ENCODE results near the gene C22orf23. TPM values are rescaled to one million over a fixed set of nuclear protein-coding genes. Genes with fewer than 3 reads are reported as not detected.
"Not testable (repeated sequence)": the region's sequence is repeated elsewhere in the genome, so short reads cannot be mapped to it uniquely, and the experiment has no call there.

Gene C22orf23
- total RNA-seq, 2 experiments from 2014 or later = 0.40 to 0.41 TPM

DNA sequence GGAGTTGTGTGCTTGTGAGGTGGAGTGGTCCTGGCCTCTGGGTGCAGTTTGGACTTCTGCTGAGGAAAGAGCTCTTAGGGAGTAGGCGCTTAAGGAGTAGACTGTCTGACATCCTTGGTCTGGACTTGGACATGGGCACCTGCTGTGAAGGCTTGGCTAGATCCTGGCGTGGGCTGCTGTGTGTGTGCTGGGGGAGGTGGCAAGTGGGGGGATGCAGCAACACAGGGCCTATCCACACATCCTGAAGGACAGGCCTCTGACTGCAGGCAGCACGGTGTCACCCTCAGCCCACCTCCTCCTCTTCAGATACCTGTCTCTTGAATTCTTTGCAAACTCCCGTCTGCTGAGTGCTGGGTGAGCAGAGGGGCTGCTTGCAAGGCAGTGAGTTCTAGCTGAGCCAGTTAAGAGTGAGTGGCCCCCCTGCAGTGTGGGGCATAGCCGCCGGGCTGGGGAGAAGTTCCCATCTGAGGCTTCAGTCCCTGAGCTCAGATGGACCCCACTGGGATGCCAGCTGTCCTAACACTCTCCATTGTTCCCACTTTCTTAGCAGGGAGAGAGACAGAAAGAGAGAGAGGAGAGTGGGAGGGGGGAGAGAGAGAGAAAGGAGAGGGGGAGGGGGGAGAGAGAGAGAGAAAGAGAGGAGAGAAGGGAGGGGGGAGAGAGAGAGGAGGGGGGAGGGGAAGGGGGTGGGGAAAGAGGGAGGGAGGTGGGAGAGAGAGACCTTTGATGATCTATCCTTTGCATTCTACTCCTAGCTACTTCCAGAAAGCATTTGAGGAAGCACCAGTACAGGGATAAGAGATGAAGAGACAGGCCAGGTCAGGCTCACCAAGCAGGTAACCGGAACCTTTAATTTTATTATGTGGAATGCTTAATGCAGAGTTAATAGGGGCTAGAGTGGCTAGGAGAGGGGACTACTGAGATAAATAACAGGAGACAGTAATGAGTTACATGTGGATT lies 18.4 kb upstream of the C22orf23 start:
- no peak overlapping the region for H3K27ac Mint-ChIP-seq

DNA sequence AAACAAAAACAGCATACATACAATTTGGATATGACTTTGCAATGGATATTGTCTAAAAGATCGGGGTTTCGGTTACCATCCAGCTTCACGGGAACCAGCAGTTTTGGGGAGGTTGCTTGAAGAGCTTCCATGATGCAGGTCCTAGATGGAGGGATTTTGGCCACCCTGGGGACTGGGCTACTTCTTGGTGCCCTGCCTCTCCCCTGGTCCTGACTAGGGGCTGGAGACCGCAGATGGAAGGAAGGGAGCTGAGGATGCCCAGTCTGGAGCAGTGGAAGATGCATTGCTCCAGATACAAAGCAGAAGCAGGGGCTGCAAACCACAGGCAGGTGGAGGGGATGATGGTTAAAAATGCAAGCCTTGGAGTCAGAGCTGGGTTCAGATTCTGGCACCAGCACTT lies 17.5 kb upstream of the C22orf23 start:
- H3K4me1 Mint-ChIP-seq = no peaks in the 10 kb centered on the region
- no peaks in the 10 kb centered on the region for H3K9me3 Mint-ChIP-seq
- no peak overlapping the region for H3K27ac Mint-ChIP-seq

More for the DNA sequence above, 18.4 kb upstream of the C22orf23 start:
- Mint-ChIP-seq H3K36me3 (peaks cover 10% of the 10 kb centered on the region), H3K27me3 (no peaks in the 10 kb centered on the region), H3K4me3 (no peak overlapping the region), H3K4me1 (no peaks in the 10 kb centered on the region), H3K9me3 (no peaks in the 10 kb centered on the region)
- DNase-seq = no peak

DNA sequence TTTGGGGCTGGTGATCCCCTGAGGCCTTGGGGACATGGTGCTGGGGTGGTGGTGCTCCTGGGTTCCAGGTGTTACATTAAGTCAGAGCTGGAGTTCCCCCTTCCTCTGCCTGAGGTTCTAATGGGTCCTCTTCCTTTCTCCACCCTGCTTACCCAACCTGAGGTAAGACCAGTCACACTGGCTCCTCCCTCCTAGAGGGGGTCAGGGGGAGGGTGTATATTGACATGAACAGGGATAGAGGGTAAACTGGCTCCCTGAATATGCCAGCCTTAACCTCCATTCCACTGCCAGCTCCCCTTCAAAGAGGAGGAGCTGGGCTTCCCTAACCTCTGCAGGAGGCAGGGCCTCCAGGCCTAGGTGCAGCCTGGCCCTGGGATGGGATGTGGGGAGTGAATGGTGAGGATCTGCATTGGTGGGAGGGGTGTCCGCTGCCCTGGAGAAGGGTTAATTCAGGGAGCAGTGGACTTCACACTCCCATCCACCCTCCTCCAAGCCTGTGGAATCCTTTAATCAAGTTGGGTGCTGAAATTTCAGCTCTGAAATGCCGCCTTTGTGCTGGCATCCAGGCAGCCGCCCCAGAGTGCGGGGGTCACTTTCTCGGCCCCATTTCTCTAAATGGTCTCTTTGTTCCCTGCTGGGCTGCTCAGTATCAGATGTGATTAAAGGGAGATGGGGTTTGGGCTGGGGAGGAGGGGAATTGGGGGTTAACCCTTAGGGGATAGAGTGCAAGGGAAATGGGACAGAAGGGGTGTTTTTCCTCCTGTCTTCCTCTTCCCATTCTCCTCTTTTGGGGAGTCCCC lies 15.3 kb upstream of the C22orf23 start:
- Mint-ChIP-seq H3K36me3 (peaks cover 16% of the 10 kb centered on the region), H3K9me3 (no peaks in the 10 kb centered on the region), H3K27ac (no peak overlapping the region), H3K4me3 (no peak overlapping the region), H3K4me1 (peaks cover 4% of the 10 kb centered on the region), H3K27me3 (no peaks in the 10 kb centered on the region)
- no peak for DNase-seq

More for the DNA sequence above, 17.5 kb upstream of the C22orf23 start:
- DNase-seq = no peak
- Mint-ChIP-seq H3K36me3 (peaks cover 10% of the 10 kb centered on the region), H3K27me3 (no peaks in the 10 kb centered on the region), H3K4me3 (no peak overlapping the region)

DNA sequence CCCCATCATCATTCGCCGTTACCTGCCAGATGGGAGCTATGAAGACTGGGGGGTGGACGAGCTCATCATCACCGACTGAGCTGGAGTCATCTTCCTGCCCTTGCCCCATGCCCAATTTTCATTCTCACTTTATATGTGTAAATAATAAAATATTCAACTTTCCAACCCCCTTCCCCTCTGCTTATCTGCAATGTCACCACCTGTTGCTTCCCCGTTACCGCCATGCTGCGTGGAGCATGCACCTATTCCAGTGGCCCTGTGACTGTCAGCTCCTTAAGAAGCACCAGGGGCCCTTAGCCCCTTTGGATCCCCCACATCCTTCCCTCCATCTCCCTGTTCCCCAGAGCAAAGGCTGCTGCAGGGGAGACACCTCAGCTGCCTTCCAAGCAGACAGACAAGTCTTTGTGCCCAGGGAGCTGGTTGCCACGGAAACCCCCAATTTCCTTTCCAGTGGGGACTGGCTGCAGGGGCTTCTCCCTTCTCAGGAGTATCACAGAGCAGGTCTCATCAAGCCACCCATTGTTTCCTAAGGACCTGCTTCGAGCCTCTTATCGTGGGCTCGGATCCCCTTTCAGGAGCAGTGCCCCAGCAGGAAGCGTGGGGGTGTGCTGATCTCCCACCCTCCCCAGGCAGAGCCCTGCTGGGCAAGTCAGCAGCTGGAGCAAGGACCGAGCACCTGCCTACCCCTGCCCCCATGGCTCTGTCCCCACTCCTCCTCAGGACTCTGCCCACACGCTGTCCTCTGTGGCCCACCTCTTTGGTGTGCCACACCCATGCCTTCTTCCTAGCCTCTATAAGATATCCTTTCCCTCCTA lies 14.4 kb upstream of the C22orf23 start:
- H3K9me3 Mint-ChIP-seq = no peaks in the 10 kb centered on the region
- H3K27ac Mint-ChIP-seq = no peak overlapping the region
- no peak overlapping the region for H3K4me3 Mint-ChIP-seq
- H3K27me3 Mint-ChIP-seq = no peaks in the 10 kb centered on the region
- H3K36me3 Mint-ChIP-seq = peaks cover 16% of the 10 kb centered on the region
- DNase-seq = no peak
- H3K4me1 Mint-ChIP-seq = peaks cover 4% of the 10 kb centered on the region

DNA sequence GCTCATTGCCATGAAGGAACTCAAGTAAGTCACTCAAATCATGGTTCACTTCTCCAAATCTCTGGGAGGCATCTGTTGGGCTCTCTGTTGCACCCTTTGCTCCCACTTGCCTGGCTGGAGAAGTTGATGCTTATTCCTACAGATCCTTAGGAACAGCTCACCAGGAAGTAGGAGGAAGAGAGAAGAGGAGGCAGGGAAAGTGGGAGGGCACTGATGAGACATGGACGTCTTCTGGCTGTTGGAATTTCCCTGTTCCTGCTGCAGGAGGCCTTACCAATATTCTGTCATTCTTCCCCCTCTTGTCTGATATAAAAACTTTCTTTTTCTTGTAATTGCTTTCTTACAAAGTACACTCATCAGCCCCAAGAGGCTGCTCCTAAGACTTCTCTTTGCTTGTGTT lies 13.7 kb upstream of the C22orf23 start:
- Mint-ChIP-seq H3K4me1 (peaks cover 4% of the 10 kb centered on the region), H3K27me3 (no peaks in the 10 kb centered on the region), H3K36me3 (peaks cover 18% of the 10 kb centered on the region), H3K4me3 (no peak overlapping the region), H3K9me3 (no peaks in the 10 kb centered on the region), H3K27ac (no peak overlapping the region)
- no peak for DNase-seq

- H3K4me1 Mint-ChIP-seq = peaks cover 4% of the 10 kb centered on the region
- H3K27me3 Mint-ChIP-seq = no peaks in the 10 kb centered on the region
Measured at GRCh38 chr22:37965940-37966664, 12.7 kb upstream of the C22orf23 start.

GRCh38 chr22:37961062-37961461 lies 7.7 kb upstream of the C22orf23 start:
- no peaks in the 10 kb centered on the region for H3K27me3 Mint-ChIP-seq

More at GRCh38 chr22:37965940-37966664, 12.7 kb upstream of the C22orf23 start:
- Mint-ChIP-seq H3K9me3 (no peaks in the 10 kb centered on the region), H3K27ac (no peak overlapping the region), H3K4me3 (no peak overlapping the region), H3K36me3 (peaks cover 21% of the 10 kb centered on the region)
- no peak for DNase-seq

DNA sequence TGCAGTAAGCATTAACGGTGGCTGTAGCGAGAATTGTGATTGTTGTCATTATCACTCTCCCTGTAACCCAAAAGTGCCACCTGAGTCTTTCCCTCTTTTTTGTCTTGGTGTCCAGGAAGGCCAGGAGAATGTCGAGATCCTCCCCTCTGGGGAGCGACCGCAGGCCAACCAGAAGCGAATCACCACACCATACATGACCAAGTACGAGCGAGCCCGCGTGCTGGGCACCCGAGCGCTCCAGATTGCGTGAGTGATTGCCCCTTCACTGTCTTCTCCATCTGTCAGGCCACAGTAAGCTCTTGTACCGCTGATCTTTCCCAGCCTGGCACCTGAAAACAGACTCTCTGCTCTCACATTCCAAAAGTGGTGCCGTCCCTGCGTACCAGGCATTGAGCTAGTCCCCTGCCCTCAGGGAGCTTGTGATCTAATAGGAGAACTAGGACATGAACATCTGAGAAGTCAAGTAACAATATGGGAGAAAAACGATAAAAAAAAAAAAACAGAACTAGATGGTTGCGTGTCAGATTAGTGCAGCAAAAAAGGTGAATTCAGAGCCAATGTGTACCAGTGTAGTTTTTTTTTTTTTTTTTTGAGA lies 5.9 kb upstream of the C22orf23 start:
- H3K36me3 Mint-ChIP-seq = peaks cover 33% of the 10 kb centered on the region
- no peaks in the 10 kb centered on the region for H3K9me3 Mint-ChIP-seq

More at GRCh38 chr22:37961062-37961461, 7.7 kb upstream of the C22orf23 start:
- Mint-ChIP-seq H3K4me1 (peaks cover 13% of the 10 kb centered on the region), H3K9me3 (no peaks in the 10 kb centered on the region), H3K27ac (no peak overlapping the region), H3K4me3 (no peak overlapping the region), H3K36me3 (peaks cover 36% of the 10 kb centered on the region)
- no peak for DNase-seq

GRCh38 chr22:37957232-37957631 lies 3.8 kb upstream of the C22orf23 start:
- peaks cover 29% of the 10 kb centered on the region for H3K36me3 Mint-ChIP-seq
- no peak overlapping the region for H3K27ac Mint-ChIP-seq
- no peak overlapping the region for H3K4me3 Mint-ChIP-seq
- H3K4me1 Mint-ChIP-seq = peaks cover 24% of the 10 kb centered on the region
- DNase-seq = no peak
- H3K27me3 Mint-ChIP-seq = peaks cover 7% of the 10 kb centered on the region
- H3K9me3 Mint-ChIP-seq = no peaks in the 10 kb centered on the region

More for the DNA sequence above, 5.9 kb upstream of the C22orf23 start:
- Mint-ChIP-seq H3K4me1 (peaks cover 17% of the 10 kb centered on the region), H3K4me3 (no peak overlapping the region), H3K27ac (no peak overlapping the region), H3K27me3 (no peaks in the 10 kb centered on the region)
- no peak for DNase-seq

DNA sequence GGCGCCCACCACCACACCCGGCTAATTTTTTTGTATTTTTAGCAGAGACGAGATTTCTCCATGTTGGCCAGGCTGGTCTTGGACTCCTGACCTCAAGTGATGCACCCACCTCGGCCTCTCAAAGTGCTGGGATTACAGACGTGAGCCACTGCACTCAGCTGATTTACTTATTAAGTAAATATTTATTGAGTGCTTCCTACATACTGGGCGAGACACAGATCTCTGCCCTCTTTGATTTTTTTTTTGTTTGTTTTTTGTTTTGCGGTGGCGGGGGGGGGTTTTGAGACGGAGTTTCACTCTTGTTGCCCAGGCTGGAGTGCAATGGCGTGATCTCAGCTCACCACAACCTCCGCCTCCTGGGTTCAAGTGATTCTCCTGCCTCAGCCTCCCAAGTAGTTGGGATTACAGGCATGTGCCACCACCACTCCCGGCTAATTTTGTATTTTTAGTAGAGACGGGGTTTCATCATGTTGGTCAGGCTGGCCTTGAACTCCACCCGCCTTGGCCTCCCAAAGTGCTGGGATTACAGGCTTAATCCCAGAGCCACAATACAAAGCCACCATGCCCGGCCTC lies 2.5 kb upstream of the C22orf23 start:
- H3K27ac Mint-ChIP-seq, H3K4me3 Mint-ChIP-seq, H3K9me3 Mint-ChIP-seq, DNase-seq: not testable (repeated sequence)
- Mint-ChIP-seq H3K4me1 (peaks cover 26% of the 10 kb centered on the region), H3K27me3 (peaks cover 16% of the 10 kb centered on the region), H3K36me3 (peaks cover 24% of the 10 kb centered on the region)

DNA sequence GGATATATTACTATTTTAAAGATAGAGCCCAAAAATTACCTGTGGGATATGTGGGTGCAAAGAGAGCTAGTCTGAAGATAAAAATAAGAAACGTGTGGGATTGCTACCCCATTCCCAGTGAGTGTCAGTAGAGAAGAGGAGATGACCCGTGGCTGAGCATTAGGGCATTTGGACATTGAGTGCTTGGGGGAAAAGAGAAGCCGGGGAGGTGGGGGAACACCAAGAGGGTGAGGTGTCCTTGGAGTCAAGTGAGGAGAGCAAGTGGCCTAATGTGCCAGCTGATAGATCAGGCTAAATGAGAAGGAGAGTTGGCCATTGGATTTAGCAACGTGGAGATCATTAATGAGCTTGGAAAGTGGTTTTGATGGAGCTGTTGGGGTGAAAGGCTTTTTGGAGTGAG lies 1.3 kb upstream of the C22orf23 start:
- Mint-ChIP-seq H3K9me3 (no peaks in the 10 kb centered on the region), H3K36me3 (peaks cover 20% of the 10 kb centered on the region), H3K4me1 (peaks cover 26% of the 10 kb centered on the region), H3K27me3 (peaks cover 16% of the 10 kb centered on the region), H3K4me3 (peak overlapping the region; percentile 93), H3K27ac (no peak overlapping the region)
- no peak for DNase-seq

GRCh38 chr22:37953062-37953436 lies 352 bp downstream of the C22orf23 start:
- H3K27me3 Mint-ChIP-seq = peaks cover 16% of the 10 kb centered on the region
- H3K9me3 Mint-ChIP-seq = no peaks in the 10 kb centered on the region
- H3K4me3 Mint-ChIP-seq = peak overlapping the region; percentile 93
- H3K4me1 Mint-ChIP-seq = peaks cover 26% of the 10 kb centered on the region
- peaks cover 8% of the 10 kb centered on the region for H3K36me3 Mint-ChIP-seq
- DNase-seq = no peak
- H3K27ac Mint-ChIP-seq = no peak overlapping the region

DNA sequence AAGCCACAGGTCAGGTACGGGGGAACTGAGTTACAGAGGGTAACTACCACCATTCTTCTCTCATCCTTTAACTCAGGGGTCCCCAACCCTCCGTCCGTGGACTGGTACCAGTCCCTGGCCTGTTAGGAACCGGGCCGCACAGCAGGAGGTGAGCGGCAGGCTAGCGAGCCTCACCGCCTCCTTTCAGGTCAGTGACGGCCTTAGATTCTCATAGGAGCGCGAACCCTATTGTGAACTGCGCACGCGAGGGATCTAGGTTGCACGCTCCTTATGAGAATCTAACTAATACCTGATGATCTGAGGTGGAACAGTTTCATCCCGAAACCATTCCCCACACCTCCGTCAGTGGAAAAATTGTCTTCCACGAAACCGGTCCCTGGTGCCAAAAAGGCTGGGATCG lies 772 bp downstream of the C22orf23 start:
- H3K4me1 Mint-ChIP-seq = peaks cover 26% of the 10 kb centered on the region
- H3K36me3 Mint-ChIP-seq, DNase-seq, H3K9me3 Mint-ChIP-seq, H3K27ac Mint-ChIP-seq: not testable (repeated sequence)
- peaks cover 16% of the 10 kb centered on the region for H3K27me3 Mint-ChIP-seq
- peak overlapping the region; percentile 93 for H3K4me3 Mint-ChIP-seq

All from activated naive CD8-positive, alpha-beta T cell treated with anti-CD3 and anti-CD28 coated beads for 36 hours (primary cell).